ENCODE results near the gene ACOT8. TPM values are rescaled to one million over a fixed set of nuclear protein-coding genes. Genes with fewer than 3 reads are reported as not detected.
"Not testable (repeated sequence)": the region's sequence is repeated elsewhere in the genome, so short reads cannot be mapped to it uniquely, and the experiment has no call there.

ACOT8 gene
- total RNA-seq, 1 experiment from 2014 or later = 47.4 TPM

GRCh38 chr20:45853484-45853883 lies 3.7 kb downstream of the ACOT8 start:
- no peak for DNase-seq (ENCODE audit: low spot score)

- no peak for DNase-seq (ENCODE audit: low spot score)
These were observed 4.9 kb downstream of the ACOT8 start for GRCh38 chr20:45852326-45852725.

- DNase-seq (ENCODE audit: low spot score) = no peak
These were observed 5.7 kb downstream of the ACOT8 start for GRCh38 chr20:45851501-45851900.

- DNase-seq (ENCODE audit: low spot score) = no peak
These were observed 6.3 kb downstream of the ACOT8 start for GRCh38 chr20:45850926-45851325.

- no peak for DNase-seq (ENCODE audit: low spot score)
These were observed 7.0 kb downstream of the ACOT8 start for GRCh38 chr20:45850238-45850637.

GRCh38 chr20:45848969-45849582 lies 8.1 kb downstream of the ACOT8 start:
- DNase-seq (ENCODE audit: low spot score) = no peak

GRCh38 chr20:45848421-45848820 lies 8.8 kb downstream of the ACOT8 start:
- DNase-seq (ENCODE audit: low spot score) = no peak

- DNase-seq (ENCODE audit: low spot score) = no peak
These were observed 11.7 kb downstream of the ACOT8 start for GRCh38 chr20:45845452-45845851.

- DNase-seq (ENCODE audit: low spot score) = no peak
These were observed 13.7 kb downstream of the ACOT8 start for GRCh38 chr20:45843506-45843905.

GRCh38 chr20:45842169-45842812 lies 14.9 kb downstream of the ACOT8 start:
- no peak for DNase-seq (ENCODE audit: low spot score)

GRCh38 chr20:45841407-45842129 lies 15.6 kb downstream of the ACOT8 start:
- DNase-seq (ENCODE audit: low spot score) = no peak

- no peak for DNase-seq (ENCODE audit: low spot score)
These were observed 16.4 kb downstream of the ACOT8 start for GRCh38 chr20:45840700-45841198.

- no peak for DNase-seq (ENCODE audit: low spot score)
These were observed 20.4 kb downstream of the ACOT8 start for GRCh38 chr20:45836841-45837240.

GRCh38 chr20:45835825-45836224 lies 21.4 kb downstream of the ACOT8 start:
- DNase-seq (ENCODE audit: low spot score) = no peak

GRCh38 chr20:45835329-45835765 lies 21.8 kb downstream of the ACOT8 start:
- DNase-seq (ENCODE audit: low spot score) = no peak

GRCh38 chr20:45834797-45835161 lies 22.4 kb downstream of the ACOT8 start:
- no peak for DNase-seq (ENCODE audit: low spot score)

GRCh38 chr20:45833883-45834796 lies 23.1 kb downstream of the ACOT8 start:
- no peak for DNase-seq (ENCODE audit: low spot score)

GRCh38 chr20:45833030-45833882 lies 23.9 kb downstream of the ACOT8 start, which contains the start of gene SNX21:
TSS of gene SNX21 (plus strand) at chr20:45833799. CDS start at chr20:45833920, 121 bp downstream.
- DNase-seq (ENCODE audit: low spot score) = peak; percentile 76

GRCh38 chr20:45832619-45833018 lies 24.6 kb downstream of the ACOT8 start:
- no peak for DNase-seq (ENCODE audit: low spot score)

- not testable (repeated sequence) for DNase-seq (ENCODE audit: low spot score)
These were observed 27.5 kb downstream of the ACOT8 start for GRCh38 chr20:45829673-45830106.

GRCh38 chr20:45828589-45828988 lies 28.6 kb downstream of the ACOT8 start:
- no peak for DNase-seq (ENCODE audit: low spot score)

Data from H4 (cell line).